Measurements from ENCODE around the gene BRD3OS. TPM values are rescaled to one million over a fixed set of nuclear protein-coding genes. Genes with fewer than 3 reads are reported as not detected.

The BRD3OS gene
- total and polyA plus RNA-seq, 2 of the 13 experiments (the other 11 are each of a cell fraction or from before 2014, with no cell fraction given), result 4.9 to 5.7 TPM

- TF ChIP-seq ZBTB40 (IDR thresholded peaks at IDR 0.05), result no peak
- peak; percentile 23; the same call in 1 of the 2 replicates for TF ChIP-seq ZBTB40 (CRISPR knock-in tag; IDR thresholded peaks at IDR 0.05)
- no peak for TF ChIP-seq ZZZ3 (CRISPR knock-in tag; IDR thresholded peaks at IDR 0.05; ENCODE audit: borderline replicate concordance)
- 0 out of 2 replicates have a peak, but pooled peaks have one; percentile 44 for TF ChIP-seq ZNF414 (CRISPR knock-in tag; IDR thresholded peaks at IDR 0.05)
- no peak for TF ChIP-seq NFYC (CRISPR knock-in tag; IDR thresholded peaks at IDR 0.05)
- no peak; the same call in 1 of the 2 replicates for TF ChIP-seq FOXJ3 (CRISPR knock-in tag; IDR thresholded peaks at IDR 0.05; ENCODE audit: borderline replicate concordance)
- TF ChIP-seq SNAPC2 (CRISPR knock-in tag; IDR thresholded peaks at IDR 0.05), result 0 out of 2 replicates have a peak, but pooled peaks have one; percentile 8
- TF ChIP-seq ZNF576 (CRISPR knock-in tag; IDR thresholded peaks at IDR 0.05), result no peak
- TF ChIP-seq ETS1 (CRISPR knock-in tag; IDR thresholded peaks at IDR 0.05), result no peak
- 0 out of 2 replicates have a peak, but pooled peaks have one; percentile 13 for TF ChIP-seq AKAP8 (CRISPR knock-in tag; IDR thresholded peaks at IDR 0.05)
- no peak for TF ChIP-seq ZNF883 (CRISPR knock-in tag; IDR thresholded peaks at IDR 0.05; ENCODE audit: not compliant biosample characterization)
- no peak for TF ChIP-seq CENPT (CRISPR knock-in tag; IDR thresholded peaks at IDR 0.05; ENCODE audit: low read depth)
- 0 out of 2 replicates have a peak, but pooled peaks have one; percentile 35 for TF ChIP-seq ZNF724P (CRISPR knock-in tag; IDR thresholded peaks at IDR 0.05; ENCODE audit: borderline replicate concordance)
- peak; percentile 67; the same call in 1 of the 2 replicates for TF ChIP-seq ZSCAN12 (CRISPR knock-in tag; IDR thresholded peaks at IDR 0.05)
- no peak for TF ChIP-seq ZNF121 (CRISPR knock-in tag; IDR thresholded peaks at IDR 0.05)
Measured at GRCh38 chr9:133978899-133979272, 46.4 kb upstream of the BRD3OS start (continued).
